HG03571 (cell line): ENCODE measurements around the gene LIMK2.
"Not testable (repeated sequence)": the region's sequence is repeated elsewhere in the genome, so short reads cannot be mapped to it uniquely, and the experiment has no call there.

ENCODE experiments used
- ATAC-seq: cut with Tn5 transposase; IDR thresholded peaks from one replicate; pipeline ENCODE4 v1.9.1; 2021; ENCODE audit not compliant: unreplicated experiment

Gene LIMK2

DNA sequence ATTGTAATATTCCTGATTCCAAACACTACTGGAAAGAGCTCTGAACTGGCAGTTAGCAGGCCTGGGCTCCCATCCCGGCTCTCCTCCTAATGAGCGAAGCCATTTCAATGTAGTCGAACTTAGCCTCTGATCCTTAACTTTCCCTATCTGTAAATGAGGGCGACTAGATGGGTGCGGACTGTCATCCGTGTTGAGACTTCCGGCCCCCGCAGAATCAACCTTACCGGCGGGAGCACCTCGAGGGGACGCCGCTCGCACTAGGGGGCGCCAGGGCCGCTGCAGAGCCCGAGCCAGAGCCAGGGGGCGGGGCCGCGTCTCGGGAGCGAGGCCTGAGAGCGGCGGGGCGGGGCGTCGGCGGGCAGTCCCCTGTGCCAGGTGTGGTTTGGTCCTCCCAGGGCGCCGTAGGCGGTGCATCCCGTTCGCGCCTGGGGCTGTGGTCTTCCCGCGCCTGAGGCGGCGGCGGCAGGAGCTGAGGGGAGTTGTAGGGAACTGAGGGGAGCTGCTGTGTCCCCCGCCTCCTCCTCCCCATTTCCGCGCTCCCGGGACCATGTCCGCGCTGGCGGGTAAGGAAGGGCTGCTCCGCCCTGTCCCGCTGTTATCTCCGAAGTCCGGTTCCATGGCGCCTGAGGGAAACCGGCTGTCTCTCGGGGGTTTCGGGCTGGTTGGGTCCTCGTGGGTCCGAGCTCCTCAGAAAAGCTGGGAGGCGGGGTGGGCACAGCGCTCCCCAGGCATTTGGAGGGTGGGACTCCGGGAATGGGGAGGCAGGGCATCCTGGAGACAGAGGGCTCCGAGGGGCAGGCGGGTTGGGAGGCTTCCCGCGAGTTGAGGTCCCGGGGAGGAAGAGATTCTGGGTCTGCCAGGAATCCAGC is at the start of gene LIMK2:
TSS of gene LIMK2 (plus strand) at position 437 of the 869 bp plus-strand sequence. CDS start at position 548, 111 bp downstream.
- peak; percentile 90 for ATAC-seq

DNA sequence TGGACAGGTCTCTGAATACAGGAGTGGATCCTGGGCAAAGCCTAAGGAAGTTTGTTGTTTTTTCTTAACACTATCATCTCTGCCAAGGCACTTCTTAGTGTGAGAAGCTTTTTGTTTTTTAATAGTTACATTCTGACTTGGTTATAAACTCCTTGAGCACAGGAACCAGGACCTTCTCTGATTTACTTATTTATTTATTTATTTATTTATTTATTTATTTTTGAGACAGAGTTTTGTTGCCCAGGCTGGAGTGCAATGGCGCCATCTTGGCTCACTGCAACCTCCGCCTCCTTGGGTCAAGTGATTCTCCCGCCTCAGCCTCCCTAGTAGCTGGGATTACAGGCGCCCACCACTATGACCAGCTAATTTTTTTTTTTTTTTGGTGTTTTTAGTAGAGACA is 41.1 kb upstream of the LIMK2 start:
- ATAC-seq, result no peak

DNA sequence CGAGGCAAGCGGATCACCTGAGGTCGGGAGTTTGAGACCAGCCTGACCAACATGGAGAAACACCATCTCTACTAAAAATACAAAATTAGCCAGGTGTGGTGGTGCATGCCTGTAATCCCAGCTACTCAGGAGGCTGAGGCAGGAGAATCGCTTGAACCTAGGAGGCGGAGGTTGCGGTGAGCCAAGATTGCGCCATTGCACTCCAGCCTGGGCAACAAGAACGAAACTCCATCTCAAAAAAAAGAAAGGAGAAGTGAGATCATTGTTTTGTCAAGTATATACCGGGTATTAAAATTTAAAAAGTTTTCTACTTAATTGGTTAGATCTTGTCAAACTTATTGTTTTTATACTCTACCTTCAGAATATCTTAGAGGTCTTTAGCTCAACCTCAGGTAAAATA is 40.4 kb upstream of the LIMK2 start:
- ATAC-seq, result not testable (repeated sequence)

DNA sequence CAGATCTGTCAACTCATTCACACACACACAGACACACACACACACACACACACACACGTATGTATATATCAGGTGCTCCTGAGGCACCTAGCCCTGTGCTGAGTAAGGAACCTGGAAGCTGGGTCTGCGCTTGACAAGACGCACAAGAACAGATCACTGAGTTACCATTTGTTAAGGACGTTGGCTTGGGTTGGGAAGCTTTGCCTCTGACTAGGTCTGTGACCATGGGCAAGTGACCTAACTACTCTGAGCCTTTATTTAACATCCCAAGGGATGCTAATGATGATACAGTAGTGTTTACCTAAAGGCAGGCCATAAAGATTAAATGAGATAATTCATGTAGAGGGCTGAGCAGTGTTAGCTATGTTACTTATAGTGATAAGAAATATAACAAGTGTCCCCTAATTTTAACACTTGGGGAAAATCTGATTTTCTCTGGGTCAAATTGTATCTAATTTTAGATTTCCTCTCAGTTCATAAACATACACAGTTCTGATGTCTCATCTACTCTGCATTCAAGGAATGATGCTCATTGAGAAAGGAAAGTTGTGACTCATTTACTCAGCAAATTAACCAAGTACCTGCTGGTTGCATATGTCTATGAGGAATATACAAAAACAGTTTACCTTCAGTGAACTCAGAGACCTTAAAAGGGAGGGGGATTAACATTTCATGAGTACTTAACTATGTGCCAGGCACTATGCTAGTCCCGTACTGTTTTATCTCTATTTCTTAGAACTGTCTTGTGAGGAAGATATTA is 38.5 kb upstream of the LIMK2 start:
- ATAC-seq, result no peak

DNA sequence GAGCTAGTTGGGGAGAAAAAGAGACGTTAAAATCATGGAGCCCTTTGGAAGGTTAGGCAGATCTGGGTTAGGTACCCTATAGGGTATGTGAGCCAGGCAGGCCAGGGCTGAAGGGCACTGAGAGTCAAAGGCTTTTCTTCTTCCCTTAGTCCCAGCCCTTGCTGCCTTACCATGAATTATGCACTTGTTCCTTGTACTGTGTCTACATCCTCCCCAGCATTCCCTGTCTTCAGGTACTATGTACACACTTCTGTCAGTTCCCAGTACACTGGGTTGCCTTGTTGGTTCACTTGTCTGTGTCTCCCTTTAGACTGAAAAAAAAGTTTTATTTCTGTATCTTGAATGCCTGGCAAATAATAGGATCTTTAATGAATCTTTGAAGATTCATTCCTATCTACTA is 35.2 kb upstream of the LIMK2 start:
- ATAC-seq, result no peak

DNA sequence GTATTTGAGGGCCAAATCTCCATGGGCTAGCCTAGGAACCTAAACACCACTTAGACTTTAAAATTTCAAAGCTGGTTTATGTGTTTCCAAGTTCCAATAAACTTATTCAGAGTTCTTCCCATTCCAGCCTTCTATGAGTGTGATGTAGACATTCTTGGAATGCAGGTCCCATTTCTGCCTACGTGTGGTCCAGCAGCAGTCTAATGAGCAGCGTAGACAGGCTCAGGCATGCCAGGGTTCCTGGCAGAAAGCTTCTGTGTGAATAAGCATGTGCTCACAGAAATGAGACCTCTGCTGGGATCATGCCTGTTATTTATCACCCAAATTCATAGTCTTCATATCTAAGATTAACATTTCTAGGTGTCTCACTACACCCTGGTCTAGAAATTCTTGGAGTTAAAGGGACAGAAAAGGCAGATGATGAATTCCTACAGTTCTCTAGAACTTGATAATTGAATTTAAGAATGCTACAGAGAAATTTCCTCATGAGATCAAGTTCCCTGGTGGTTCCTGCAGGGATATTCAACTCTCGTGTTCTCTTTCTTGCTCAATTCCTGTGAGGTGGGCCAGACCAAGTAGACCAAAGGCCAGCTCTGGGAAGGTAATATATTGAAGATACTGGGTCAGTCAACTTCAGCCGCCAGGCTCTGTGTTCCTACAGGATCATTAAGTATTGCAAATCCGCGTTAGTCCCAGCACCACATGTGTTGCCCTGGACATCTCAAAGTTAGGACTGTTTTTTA is 34.5 kb upstream of the LIMK2 start:
- ATAC-seq, result no peak

DNA sequence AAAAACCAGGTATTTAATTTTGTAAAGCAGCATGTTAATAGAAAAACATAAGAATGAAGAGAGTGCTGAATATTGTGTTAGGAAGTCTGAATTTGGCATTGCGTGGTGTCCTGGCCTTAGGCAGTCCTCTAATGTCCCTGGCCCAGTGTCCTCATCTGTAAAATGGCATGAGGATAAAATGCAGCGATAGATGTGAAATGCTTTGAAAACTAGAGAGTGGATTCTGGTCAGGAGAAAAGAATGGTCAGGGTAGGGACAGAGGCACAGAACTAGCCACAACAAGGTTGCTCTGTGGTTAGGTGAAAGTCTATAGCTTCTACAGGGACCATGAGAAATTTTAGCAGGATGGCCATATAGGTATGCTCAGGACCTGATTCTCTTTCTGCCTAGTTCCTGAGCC is 33.2 kb upstream of the LIMK2 start:
- no peak for ATAC-seq

DNA sequence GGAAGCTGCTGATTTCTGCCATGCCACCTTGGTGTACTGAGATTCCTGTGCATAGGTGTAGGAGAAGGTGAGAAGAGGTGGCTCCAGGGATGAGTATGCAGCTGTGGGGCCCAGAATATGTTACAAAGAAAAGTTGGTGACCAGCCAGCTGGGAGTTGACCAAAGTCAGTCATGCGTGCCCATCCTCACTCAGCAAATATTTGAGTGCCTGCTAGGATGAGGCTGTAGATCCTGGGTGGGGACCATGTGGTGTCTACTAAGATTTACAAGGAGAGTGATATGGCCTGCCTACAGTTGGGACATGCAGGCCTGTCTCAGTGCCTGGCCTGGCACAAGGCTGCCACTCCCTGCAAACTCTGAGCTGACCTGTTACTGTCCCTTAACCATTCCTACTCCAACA is 32.8 kb upstream of the LIMK2 start:
- no peak for ATAC-seq

DNA sequence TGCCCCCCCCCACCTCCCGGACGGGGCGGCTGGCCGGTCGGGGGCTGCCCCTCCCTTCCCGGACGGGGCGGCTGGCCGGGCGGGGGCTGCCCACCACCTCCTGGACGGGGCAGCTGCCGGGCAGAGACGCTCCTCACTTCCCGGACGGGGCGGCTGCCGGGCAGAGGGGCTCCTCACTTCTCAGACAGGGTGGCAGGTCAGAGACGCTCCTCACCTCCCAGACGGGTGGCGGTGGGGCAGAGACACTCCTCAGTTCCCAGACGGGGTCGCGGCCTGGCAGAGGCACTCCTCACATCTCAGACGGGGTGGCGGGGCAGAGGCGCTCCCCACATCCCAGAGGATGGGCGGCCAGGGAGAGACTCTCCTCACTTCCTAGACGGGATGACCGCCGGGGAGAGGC is 28.1 kb upstream of the LIMK2 start:
- no peak for ATAC-seq

DNA sequence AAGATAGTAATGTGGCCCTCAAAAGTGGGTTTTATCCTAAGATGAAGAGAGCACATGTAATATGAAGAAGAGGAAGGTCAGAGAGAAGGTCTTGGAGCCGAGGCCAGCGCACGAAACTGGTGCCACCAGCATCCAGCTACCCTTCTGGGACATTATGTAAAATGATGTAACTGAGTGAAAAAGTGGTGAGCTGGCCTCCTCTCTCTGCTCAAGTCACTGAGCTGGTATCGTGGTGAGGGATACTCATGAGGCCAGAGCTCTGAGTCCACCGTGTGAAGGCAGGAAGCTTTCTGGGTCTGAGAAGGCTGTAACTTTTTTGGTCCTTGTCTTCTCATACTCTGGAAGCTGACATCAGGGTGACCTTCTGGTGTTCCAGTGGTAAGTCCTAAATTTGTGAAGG is 27.0 kb upstream of the LIMK2 start:
- no peak for ATAC-seq

DNA sequence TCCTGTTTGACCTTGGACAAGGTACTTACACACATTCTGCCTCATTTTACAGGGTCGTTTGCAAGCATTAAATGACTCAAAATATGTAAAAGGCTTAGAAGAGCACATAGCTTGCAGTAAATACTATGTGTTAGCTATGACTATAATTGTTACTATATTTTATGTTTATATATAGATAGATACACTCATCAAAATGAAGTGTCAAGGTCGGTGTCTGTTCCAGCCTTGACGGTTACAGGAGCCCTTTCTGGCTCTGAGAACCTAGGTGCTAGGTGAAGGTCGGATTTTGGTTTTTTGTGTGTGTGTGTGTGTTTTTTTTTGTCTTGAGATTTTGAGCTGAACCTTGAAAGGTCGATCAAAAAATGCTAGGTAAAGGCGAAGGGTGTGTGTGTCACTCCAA is 24.5 kb upstream of the LIMK2 start:
- ATAC-seq, result no peak

DNA sequence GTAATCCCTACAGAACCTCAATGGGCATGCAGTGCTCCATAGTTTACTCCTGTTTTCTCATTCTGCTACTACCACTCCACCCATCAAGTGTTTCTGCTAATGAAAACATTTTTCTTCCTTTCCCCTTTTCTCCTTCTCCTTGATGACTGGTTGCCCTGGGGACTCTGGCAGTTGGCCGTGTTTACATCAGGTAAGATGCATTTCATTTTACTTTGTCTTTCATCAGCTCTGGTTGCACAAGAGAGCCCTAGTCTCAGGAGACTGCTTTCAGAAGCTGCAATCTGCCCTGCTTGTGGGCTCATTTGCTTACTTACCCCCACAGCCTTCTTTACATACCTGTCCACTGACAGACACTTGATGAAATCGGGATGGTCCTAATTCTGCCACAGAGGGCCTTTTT is 19.6 kb upstream of the LIMK2 start:
- no peak for ATAC-seq

DNA sequence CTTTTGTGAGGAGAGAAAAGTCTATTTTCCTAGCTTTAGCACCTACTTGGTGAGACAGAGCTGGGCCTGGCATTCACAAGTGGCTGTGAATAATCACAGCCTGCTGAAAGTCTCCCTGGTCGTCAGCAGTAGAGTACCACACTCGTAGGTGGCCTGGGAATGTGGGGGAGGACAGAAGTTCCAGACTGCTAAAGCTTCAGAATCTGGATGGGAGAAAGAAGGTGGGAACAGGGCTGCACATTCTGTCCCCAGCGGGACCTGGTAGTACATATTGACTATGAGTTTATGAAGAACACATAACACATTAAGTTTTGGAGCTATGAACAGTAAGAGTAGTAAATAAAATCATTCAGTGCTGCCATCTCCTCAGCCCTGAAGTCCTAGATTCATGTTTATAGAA is 19.0 kb upstream of the LIMK2 start:
- ATAC-seq, result no peak

DNA sequence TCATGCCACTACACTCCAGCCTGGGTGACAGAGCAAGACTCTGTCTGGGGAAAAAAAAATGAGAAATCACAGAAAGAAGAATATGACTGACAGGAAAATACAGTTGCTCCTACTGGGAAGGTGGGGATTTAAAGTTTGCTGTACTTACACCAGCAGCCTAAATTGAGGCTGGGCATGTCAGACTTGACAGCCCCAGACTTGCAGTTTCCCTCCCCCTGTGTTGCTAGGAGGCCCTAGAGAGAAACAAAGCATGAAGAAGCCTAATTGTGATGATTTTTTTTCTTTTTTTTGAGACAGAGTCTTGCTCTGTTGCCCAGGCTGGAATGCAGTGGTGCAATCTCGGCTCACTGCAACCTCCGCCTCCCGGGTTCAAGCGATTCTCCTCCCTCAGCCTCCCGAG is 17.4 kb upstream of the LIMK2 start:
- not testable (repeated sequence) for ATAC-seq

DNA sequence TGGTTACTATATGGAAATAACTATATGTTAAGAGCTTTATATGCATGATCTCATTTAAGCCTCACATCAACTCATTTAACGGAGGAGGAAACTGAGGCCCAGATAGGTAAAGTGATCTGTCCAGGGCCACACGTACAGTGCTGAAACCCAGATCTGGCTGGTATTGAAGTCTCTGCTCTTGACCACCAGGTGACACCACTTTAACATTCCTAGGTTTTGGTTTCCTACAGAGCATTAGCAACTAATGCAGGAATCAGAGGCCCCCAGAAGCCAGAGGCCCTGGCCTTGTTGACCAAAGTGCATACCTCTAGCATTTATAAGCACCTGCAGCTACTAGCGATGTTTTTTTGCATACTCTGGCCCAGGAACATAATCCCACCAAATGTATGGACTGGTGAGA is 12.9 kb upstream of the LIMK2 start:
- no peak for ATAC-seq

DNA sequence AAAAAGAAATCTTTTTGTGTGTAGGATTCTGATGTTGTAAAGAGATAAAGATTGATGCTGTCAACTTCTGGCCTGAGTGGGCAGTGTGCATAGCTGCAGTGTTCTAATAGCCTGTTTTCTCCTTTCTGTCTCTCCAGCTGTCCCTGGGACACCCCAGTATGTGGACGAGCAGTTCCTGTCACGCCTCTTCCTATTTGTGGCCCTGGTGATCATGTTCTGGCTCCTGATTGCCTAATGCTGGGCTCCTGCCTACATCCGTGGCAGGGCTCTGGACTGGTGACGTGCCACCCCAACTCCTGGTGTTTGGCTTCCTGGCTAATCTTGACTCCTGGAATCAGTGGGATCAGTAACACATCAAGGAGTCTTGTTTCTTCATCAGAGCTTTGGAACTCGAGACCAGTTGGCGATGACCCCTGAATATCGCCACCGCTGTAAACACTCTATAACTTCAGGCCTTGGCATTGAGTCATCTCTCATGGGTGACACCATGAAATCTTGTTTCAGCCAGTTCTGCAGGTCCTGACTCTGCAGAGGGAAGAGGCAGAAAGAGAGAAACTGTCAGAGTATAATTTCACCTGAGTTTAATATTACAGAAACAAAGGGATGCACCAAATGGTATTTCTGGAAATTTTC is 7.6 kb upstream of the LIMK2 start:
- not testable (repeated sequence) for ATAC-seq

DNA sequence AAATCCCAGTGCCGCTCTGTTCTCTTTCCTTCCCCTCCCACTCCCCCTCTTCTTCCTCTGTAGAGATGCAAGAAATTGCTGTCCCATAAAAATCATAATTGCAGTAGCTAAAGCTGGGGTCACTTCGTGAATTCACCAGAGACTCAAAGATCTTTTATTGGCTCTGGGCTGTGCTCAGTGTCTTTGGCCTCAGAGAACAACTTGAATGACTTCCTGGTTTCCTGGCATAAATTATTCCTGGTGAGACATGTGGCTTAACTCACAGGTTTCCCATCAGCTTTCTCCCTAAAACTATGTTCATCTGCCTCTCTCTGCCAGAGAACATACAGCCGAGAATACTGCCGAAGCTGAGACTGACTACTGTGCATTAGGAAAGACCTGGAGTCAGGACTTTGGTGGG is 7.0 kb upstream of the LIMK2 start:
- ATAC-seq, result not testable (repeated sequence)

DNA sequence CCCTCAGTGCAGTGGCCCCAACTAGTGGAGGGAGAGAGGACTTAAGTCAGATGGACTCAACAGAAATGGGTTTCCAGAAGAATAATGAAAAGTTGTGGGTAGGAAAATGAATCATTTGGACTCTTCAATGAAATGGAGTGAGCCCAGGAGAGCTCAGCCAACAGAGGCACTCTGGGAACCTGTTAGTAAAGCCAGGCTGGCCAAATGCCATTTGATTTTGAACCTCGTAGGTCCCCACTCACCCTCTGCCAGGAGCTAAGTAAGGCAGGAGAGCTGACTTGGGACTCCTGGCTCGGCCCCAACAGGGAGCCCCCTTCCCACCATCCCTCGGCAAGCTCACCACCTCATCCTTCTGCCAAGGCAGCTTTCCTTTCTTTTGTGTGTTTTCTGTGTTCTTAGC is 5.6 kb upstream of the LIMK2 start:
- not testable (repeated sequence) for ATAC-seq

DNA sequence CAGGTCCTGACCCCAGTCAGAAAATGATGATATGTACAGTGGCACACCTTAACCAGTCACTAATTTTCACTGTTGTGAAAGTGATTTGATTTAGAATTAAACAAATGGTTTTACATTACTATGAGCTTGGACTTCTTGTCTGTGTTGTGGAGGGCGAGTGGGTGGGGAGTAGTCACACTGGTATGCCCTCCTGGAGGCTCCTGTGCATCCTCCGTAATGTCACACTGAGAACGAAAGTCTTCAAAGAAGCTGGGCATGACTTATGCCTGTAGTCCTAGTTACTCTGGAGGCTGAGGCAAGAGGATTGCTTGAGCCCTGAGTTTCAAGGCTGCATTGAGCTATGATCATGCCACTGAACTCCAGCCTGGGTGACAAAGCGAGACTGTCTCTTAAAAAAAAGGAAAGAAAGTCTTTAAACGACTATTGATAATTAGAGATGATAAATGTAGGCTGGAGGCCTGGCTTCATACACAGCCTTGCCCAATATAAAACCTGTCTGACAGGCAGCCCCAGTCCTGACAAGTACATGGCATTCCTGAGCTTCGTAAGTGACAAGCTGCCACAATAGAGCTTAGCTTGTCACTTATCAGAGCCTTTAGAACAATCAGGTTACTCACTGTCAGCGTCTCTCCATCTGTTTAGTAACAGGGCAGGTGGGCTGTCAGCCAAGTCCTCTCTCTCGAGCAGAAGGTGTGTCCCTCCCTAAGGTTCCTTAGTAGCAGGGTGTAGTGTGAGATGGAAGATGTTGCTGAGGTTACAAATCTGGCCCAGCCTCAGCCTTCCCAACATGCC is 5.0 kb upstream of the LIMK2 start:
- no peak for ATAC-seq
